T-helper 17 cell (primary cell): ENCODE results near the gene C10orf90. TPM values are rescaled to one million over a fixed set of nuclear protein-coding genes. Genes with fewer than 3 reads are reported as not detected.

Experiments
- ATAC-seq: fragments of 150-1000 bp; cut with Tn5 transposase; 2 replicates; pipeline ENCODE4 v1.10.0; 2021; ENCODE audit warnings: mild to moderate bottlenecking, moderate library complexity
- DNase-seq, 3 donors: peaks; one replicate each; pipeline versions ENCODE4 v3.0.0 to v3.0.0-alpha.2; 2020 to 2021
- H3K9me3 ChIP-seq: one replicate; pipeline ENCODE4 v1.7.0; 2013; ENCODE audit warnings: low read length, mild to moderate bottlenecking; ENCODE audit not compliant: control insufficient read depth, poor library complexity, severe bottlenecking
- H3K27ac Mint-ChIP-seq: one replicate; pipeline ENCODE4 v1.8.0; 2022; ENCODE audit warnings: mild to moderate bottlenecking, moderate library complexity, mixed read lengths
- H3K27me3 Mint-ChIP-seq: one replicate; pipeline ENCODE4 v1.8.0; 2022; ENCODE audit warnings: mixed read lengths
- H3K36me3 Mint-ChIP-seq: one replicate; pipeline ENCODE4 v1.8.0; 2022; ENCODE audit warnings: low read depth, mixed read lengths
- H3K4me1 Mint-ChIP-seq: one replicate; pipeline ENCODE4 v1.8.0; 2022; ENCODE audit warnings: mild to moderate bottlenecking, mixed read lengths
- H3K4me3 Mint-ChIP-seq: one replicate; pipeline ENCODE4 v1.8.0; 2022; ENCODE audit warnings: mild to moderate bottlenecking, moderate library complexity, mixed read lengths
- total RNA-seq, 4 donors: library from RNA in 2 of 4; stranded (reverse) in 2 of 4; gene quantifications; one replicate each; pipeline ENCODE4 v1.2.3 and lab custom pipeline; 2022 to 2026

The C10orf90 gene
- total RNA-seq, 2 donors from 2014 or later, result 0.83 TPM; not detected in 1

DNA sequence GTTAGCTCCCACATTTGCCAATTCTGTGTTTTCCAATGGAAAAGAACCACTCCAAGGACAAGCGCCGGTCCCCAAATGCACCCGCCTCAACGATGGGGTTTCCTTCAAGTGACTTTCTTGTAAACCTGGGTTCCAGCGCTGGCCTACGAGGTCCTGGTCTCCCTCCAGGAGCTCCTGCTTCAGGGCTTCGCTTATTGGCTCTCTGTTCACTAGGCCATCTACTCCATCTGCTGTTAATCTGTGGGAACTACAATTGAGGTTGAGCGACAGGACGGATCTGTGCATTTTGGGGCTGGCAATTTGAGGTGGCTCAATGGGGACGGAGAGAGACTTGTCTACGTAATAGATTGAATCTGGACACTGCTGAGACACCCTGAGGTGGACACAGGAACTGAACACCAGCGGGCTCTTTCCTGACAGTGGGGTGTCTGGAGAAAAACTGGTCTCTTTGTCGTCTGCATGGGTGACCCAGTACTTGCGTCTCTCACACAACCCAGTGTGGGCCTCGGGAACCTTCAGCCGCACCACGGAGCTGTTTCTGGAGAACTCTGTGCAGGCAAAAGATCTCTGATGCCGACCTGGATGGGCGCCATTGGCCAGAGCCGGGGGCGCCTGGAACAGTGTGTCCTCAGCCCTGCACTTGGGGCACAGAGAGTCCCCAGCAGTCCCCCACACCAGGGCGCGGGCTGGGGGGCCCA is 166.3 kb downstream of the C10orf90 start:
- no peaks in the 10 kb centered on the region for H3K36me3 Mint-ChIP-seq
- ATAC-seq (peak; percentile 49), DNase-seq (no peak)
- no peak overlapping the region for H3K27ac Mint-ChIP-seq
- H3K9me3 ChIP-seq, result no peaks in the 10 kb centered on the region
- no peak overlapping the region for H3K4me3 Mint-ChIP-seq
- H3K4me1 Mint-ChIP-seq, result peaks cover 2% of the 10 kb centered on the region
- H3K27me3 Mint-ChIP-seq, result no peaks in the 10 kb centered on the region

DNA sequence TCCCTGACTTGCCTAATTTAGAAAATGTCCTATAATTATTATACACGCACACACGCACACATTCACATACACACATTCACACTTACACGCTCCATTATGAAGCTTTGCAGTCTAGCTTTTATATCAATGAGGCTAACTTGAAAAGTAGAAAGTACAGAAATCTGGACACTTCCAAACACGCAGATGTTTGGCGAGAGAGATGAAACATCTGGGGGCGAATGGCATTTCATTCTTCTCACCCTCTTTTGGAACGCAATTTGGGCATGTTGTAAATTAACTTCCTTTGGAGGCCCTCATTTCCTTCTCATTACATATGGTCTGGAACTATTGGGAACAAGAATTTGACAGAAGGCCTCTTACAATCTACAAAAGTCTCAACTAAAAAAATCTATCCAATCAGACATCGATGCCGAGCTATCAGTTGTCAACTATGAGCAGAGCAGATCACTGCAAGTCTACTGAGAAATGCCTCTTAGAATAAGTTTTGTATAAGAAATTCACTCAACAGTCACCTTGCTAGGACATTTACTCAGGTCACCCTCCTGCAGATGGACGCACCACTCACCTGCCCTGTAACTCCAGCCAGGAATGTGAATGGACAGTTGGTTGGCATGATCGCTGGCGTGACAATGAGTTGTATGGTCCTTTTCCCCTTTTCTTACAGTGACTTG is 167.0 kb downstream of the C10orf90 start:
- peaks cover 2% of the 10 kb centered on the region for H3K4me1 Mint-ChIP-seq
- H3K9me3 ChIP-seq, result no peaks in the 10 kb centered on the region
- ATAC-seq, result no peak
- no peaks in the 10 kb centered on the region for H3K27me3 Mint-ChIP-seq
- H3K27ac Mint-ChIP-seq, result no peak overlapping the region
- H3K4me3 Mint-ChIP-seq, result no peak overlapping the region
- no peaks in the 10 kb centered on the region for H3K36me3 Mint-ChIP-seq
- DNase-seq, result no peak

DNA sequence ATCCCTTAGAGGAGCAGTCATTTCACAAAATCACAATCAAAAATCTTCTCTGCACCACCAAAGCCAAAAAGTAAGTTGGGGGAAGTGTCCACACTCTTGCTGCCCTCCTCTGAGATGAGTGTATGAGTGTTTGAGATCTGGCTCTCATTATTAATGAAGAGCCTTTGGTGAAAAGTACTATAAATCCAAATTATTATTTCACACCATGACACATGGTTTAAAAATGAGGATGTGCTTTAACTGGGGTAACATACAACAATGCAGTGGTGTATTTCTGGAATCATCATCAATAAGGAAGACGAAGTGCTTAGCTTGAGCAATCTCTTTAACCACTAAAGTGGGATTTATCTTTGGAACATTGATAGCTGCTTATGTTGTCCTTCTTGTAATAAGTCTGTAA is 168.1 kb downstream of the C10orf90 start:
- no peaks in the 10 kb centered on the region for H3K36me3 Mint-ChIP-seq
- no peak for ATAC-seq
- no peaks in the 10 kb centered on the region for H3K9me3 ChIP-seq
- H3K27ac Mint-ChIP-seq, result no peak overlapping the region
- no peak for DNase-seq
- H3K27me3 Mint-ChIP-seq, result no peaks in the 10 kb centered on the region
- no peak overlapping the region for H3K4me3 Mint-ChIP-seq
- H3K4me1 Mint-ChIP-seq, result peaks cover 2% of the 10 kb centered on the region

DNA sequence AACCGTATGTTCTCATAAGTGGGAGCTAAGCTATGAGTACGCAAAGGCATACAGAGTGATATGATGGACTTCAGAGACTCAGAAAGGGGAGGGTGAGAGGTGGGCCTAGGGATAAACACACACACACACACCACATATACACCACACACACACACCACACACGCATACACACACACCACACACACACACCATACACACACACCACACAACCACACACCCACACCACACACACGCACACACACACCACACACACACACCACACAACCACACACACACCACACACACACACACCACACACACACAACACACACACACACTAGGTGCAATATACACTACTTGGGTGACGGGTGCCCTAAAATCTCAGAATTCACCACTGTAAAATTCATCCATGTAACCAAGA is 168.7 kb downstream of the C10orf90 start:
- Mint-ChIP-seq H3K4me3 (no peak overlapping the region), H3K27me3 (no peaks in the 10 kb centered on the region), H3K4me1 (peaks cover 2% of the 10 kb centered on the region)

DNA sequence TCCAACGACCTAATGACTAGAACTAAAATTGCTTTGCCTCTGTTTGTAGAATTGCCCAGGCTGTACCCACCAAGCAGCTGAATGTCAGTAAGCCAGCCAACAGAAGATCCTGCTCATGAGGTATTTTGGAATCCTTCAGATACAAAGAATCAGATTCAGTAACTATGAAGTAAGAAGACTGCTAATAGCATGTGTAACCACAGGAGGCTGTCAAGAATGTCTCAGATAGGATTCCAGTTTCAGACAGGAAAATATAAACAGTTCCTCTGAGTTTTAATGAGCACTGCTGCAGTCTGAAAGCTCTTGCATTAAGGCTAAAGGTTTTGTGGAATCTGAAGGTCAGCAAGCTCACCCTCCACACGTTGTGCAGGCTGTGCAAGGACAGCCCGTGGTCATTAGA is 169.6 kb downstream of the C10orf90 start:
- H3K9me3 ChIP-seq, result no peaks in the 10 kb centered on the region
- no peak for ATAC-seq
- no peak overlapping the region for H3K4me3 Mint-ChIP-seq
- H3K27me3 Mint-ChIP-seq, result no peaks in the 10 kb centered on the region
- H3K27ac Mint-ChIP-seq, result no peak overlapping the region
- no peak for DNase-seq
- no peaks in the 10 kb centered on the region for H3K36me3 Mint-ChIP-seq
- peaks cover 2% of the 10 kb centered on the region for H3K4me1 Mint-ChIP-seq

More for the DNA sequence above, 168.7 kb downstream of the C10orf90 start:
- Mint-ChIP-seq H3K36me3 (no peaks in the 10 kb centered on the region), H3K27ac (no peak overlapping the region)
- no peak for DNase-seq
- no peaks in the 10 kb centered on the region for H3K9me3 ChIP-seq
- ATAC-seq, result no peak

DNA sequence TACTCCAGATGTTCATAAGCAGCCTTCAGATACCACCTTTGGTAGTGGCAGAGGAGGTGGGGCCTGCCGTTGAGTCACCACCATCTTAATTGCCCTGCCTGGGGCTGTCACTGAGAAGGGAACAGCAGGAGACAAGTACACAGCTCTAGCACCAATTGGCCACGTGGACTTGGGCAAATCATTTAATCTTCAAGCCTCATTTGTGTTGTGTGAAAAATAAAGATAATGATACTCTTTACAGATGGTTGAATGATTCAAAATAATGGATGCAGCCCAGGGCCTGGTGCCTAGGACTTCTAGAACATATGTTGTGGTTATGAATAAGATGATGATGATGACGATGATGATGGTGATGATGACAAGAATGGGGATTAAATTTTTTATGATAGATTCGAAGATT is 170.3 kb downstream of the C10orf90 start:
- Mint-ChIP-seq H3K36me3 (no peaks in the 10 kb centered on the region), H3K27ac (no peak overlapping the region), H3K27me3 (no peaks in the 10 kb centered on the region), H3K4me3 (no peak overlapping the region), H3K4me1 (peaks cover 2% of the 10 kb centered on the region)
- DNase-seq, result no peak
- H3K9me3 ChIP-seq, result no peaks in the 10 kb centered on the region
- ATAC-seq, result no peak

DNA sequence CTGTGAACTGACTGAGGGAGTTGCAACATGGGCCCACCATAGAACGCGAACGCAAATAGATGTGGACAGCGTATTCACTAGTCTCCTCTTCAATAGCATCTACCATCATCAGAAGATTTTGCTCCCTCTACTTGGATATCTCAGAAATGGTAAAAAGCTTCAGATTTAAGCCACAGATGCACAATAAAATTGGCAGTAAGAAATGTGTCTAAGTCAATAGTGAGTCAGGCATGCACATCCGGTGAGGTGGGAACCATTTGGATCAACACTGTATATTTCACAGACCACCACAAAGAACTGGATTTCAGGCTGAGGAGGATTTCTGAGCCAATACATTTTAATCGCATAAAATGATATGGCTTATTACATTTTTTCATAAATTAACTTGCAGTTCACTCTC is 170.7 kb downstream of the C10orf90 start:
- DNase-seq, result no peak
- H3K4me3 Mint-ChIP-seq, result no peak overlapping the region
- no peaks in the 10 kb centered on the region for H3K27me3 Mint-ChIP-seq
- no peak overlapping the region for H3K27ac Mint-ChIP-seq
- no peak for ATAC-seq
- peaks cover 2% of the 10 kb centered on the region for H3K4me1 Mint-ChIP-seq
- H3K9me3 ChIP-seq, result no peaks in the 10 kb centered on the region
- no peaks in the 10 kb centered on the region for H3K36me3 Mint-ChIP-seq

DNA sequence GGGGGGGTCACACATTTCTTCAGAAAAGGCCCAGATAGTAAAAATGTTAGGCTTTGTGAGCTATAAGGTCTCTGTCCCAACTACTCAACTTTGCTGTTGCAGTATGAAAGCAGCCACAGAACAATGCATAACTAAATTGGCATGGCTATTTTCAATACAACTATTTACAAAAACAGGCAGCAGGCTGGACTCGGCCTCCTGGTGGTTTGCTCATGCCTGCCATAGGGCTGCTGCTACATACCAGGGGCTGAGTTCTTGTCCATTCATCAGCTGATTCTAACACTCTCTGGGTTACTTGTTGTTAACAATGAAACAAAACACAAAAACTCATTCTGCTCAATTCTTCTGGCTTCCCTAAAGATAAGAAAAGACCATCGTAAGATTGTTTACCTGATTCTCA is 172.8 kb downstream of the C10orf90 start:
- Mint-ChIP-seq H3K4me3 (no peak overlapping the region), H3K36me3 (no peaks in the 10 kb centered on the region), H3K4me1 (no peaks in the 10 kb centered on the region), H3K27ac (peak overlapping the region; percentile 14), H3K27me3 (no peaks in the 10 kb centered on the region)
- ATAC-seq (no peak), DNase-seq (no peak)
- no peaks in the 10 kb centered on the region for H3K9me3 ChIP-seq

DNA sequence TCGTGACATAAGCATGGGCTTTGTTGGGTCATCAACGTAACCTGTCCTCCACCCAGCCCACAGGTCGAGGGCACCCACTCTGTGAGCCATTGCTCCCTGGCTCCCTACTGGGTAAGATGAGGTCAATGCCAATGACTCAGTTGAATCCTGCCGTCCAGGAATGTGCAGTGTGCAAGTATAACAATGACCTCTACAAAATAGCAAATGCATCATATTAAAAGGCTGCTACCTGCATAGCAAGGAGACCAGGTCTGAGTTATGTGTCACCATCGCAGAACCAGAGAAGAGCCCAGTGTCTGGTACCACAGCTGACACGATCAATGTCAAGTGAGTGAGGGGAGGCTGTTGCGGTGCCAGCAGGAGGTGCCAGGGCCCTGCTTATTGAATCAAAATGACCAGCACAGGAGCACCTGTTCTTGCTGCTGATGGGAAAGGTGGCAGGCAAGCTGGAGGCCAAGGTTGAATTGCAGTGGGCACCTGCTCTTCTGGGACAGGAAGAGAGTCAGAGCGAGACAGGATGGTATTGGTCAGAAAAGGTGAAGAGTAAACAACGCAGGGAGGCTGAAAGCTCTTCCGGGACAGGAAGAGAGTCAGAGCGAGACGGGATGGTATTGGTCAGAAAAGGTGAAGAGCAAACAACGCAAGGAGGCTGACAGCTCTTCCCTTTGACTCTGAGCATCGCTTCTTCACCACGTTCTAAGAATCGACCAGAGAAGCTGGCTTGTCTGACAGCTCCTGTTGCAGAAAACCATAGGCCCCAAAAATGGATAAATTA is 173.5 kb downstream of the C10orf90 start:
- H3K9me3 ChIP-seq, result no peaks in the 10 kb centered on the region
- no peak for ATAC-seq
- Mint-ChIP-seq H3K27me3 (no peaks in the 10 kb centered on the region), H3K27ac (peak overlapping the region; percentile 14), H3K4me1 (no peaks in the 10 kb centered on the region), H3K36me3 (no peaks in the 10 kb centered on the region), H3K4me3 (no peak overlapping the region)
- no peak for DNase-seq

DNA sequence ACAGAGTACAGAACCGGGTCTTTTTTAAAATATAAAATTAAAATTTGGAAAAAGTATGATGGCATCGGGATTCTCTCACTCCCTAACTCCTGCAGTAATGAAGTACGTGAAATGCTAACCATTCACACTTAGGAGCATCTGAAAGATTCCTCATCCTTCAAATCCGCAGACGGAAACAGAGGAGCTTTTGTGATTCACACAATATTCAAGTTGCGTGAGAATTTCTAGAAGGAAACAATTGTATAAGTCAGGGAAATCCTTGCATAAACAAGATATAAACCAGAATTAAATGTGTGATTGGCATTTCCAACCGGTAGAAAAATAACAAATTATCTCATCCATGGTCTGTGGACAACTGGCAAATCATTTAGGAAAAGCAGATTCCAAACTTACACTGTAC is 179.0 kb downstream of the C10orf90 start:
- DNase-seq (no peak), ATAC-seq (no peak)
- no peaks in the 10 kb centered on the region for H3K9me3 ChIP-seq
- H3K27me3 Mint-ChIP-seq, result no peaks in the 10 kb centered on the region
- no peak overlapping the region for H3K4me3 Mint-ChIP-seq
- H3K4me1 Mint-ChIP-seq, result no peaks in the 10 kb centered on the region
- H3K27ac Mint-ChIP-seq, result no peak overlapping the region
- peaks cover 2% of the 10 kb centered on the region for H3K36me3 Mint-ChIP-seq

DNA sequence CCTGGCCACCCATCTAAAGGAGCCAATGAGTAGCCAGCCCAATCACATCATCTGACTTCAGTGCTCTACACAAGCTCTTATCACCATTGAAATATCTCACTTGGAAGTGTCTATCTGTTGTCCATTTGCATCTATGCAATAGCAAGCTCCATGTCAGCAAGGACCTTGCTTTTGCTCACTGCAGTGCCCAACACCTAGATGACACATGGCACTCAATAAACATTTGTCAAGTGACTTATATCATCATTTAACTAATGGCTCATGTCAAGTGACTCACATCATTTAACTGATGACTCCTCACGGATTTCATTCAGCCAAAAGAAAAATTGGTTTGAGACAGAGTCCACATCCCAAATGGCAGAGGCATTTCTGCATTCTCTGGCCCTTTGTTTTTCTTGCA is 189.3 kb downstream of the C10orf90 start:
- no peaks in the 10 kb centered on the region for H3K4me1 Mint-ChIP-seq
- DNase-seq, result no peak
- no peaks in the 10 kb centered on the region for H3K36me3 Mint-ChIP-seq
- no peaks in the 10 kb centered on the region for H3K27me3 Mint-ChIP-seq
- no peaks in the 10 kb centered on the region for H3K9me3 ChIP-seq
- no peak for ATAC-seq
- H3K27ac Mint-ChIP-seq, result no peak overlapping the region
- no peak overlapping the region for H3K4me3 Mint-ChIP-seq

DNA sequence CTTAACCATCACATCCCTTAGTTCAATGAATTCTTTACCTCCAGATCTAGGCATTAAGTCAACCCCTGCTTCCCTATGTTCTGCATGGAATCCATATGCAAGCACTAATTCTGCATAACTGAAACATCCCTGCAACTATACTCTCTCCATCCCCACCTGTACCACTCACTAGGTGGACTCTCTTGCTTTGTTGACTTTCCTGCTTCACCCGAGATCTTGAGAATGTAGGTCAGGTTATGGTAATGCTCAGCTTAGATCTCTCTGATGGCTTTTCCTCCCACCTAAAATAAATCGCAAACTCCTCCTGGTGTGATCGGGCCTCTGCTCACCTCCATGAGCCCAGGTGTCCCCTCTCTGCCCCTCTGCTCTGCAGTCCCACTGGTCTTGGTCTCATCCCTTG is 189.8 kb downstream of the C10orf90 start:
- ATAC-seq (no peak), DNase-seq (no peak)
- Mint-ChIP-seq H3K4me3 (no peak overlapping the region), H3K36me3 (no peaks in the 10 kb centered on the region), H3K27ac (no peak overlapping the region), H3K27me3 (no peaks in the 10 kb centered on the region), H3K4me1 (no peaks in the 10 kb centered on the region)
- no peaks in the 10 kb centered on the region for H3K9me3 ChIP-seq

DNA sequence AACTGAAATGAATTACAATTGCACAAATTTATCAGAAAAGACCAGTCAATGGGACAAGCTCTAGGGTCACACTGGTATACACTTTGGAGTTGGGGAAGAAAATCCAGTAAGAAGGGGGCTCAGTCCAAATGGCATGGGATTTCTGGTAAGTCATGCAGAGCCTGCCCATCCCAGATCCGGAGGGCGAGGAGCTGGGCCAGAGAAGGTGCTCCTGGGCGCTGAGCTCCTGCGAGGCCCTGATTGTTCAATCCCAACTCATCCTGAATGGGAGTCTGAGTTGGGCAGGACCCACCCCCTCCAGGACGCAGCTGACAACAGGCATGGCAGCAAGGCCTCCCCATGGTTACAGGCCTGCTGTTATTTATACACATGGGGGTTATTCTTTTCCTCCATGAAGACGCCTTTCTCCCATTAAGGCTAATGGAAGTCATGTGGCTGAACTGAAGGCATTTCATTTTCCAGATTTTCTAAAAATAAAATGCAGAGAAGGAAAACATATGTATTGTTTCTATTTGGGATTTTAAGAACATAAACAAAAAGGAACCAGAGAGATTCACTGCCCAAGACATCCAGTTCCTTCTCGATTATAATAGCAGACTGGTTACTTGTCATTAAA is 191.1 kb downstream of the C10orf90 start:
- no peaks in the 10 kb centered on the region for H3K36me3 Mint-ChIP-seq
- no peak overlapping the region for H3K4me3 Mint-ChIP-seq
- H3K27me3 Mint-ChIP-seq, result no peaks in the 10 kb centered on the region
- H3K27ac Mint-ChIP-seq, result no peak overlapping the region
- H3K4me1 Mint-ChIP-seq, result no peaks in the 10 kb centered on the region
- ATAC-seq (no peak), DNase-seq (no peak)
- no peaks in the 10 kb centered on the region for H3K9me3 ChIP-seq
